Epidermal melanocyte (primary cell): Measurements from ENCODE around the gene PRPF19.
A peak's percentile ranks its signal among the peaks of the same experiment; 100 is the strongest.
"Not testable (repeated sequence)": the region's sequence is repeated elsewhere in the genome, so short reads cannot be mapped to it uniquely, and the experiment has no call there.

ENCODE experiments used
- DNase-seq: peaks from one replicate; pipeline ENCODE4 v3.0.0; 2011; ENCODE audit warnings: low spot score; ENCODE audit not compliant: insufficient read length

PRPF19 gene

GRCh38 chr11:60909680-60910280 lies 3.4 kb upstream of the PRPF19 start:
- DNase-seq, result not testable (repeated sequence)

DNA sequence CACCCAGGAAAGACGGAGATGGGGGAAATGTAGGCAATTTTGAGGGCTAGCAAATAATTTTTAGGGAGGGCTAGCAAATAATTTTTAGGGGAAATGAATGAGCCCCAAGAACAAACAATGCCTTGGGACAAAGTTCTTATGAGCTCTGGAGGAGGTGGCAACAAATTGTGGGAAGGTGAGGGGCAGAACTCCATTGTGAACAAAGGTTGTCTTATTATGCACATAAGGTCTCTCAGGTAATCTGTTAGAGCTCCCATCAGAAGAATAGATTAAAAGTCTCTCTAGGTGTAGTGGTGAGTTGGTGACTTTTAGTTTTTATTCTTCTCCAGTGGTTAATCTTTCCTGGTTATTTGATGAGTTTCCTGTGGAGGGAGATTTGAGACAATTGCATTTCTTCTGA lies 2.4 kb upstream of the PRPF19 start:
- DNase-seq, result no peak

DNA sequence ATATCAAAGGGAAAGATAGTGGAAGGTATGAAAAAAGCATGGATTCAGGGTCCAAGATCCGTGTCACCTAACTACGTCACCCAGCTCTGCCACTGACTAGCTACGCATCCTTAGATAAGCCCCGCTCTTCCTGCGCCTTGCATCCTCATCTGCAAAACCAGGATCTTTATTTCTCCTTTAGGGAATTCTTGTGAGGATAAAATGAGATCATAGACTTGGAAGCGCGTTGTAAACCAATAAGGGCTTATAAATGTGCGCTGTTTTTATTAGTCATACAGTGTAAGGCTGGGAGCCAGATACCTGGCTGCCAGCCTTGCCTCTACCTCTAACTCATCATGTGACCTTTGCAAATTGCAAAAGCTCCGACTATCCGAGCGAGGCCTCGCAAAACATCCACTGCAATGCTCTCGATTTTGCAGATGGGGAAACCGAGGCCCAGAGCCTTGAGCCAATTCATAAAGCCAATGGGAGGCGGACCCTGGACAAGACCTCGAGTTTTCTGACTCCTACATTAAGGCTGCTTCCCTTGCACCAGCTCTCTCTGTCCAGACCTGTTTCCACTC lies 753 bp downstream of the PRPF19 start:
- DNase-seq, result no peak

- no peak for DNase-seq
Measured at GRCh38 chr11:60905047-60905446, 1.3 kb downstream of the PRPF19 start.

DNA sequence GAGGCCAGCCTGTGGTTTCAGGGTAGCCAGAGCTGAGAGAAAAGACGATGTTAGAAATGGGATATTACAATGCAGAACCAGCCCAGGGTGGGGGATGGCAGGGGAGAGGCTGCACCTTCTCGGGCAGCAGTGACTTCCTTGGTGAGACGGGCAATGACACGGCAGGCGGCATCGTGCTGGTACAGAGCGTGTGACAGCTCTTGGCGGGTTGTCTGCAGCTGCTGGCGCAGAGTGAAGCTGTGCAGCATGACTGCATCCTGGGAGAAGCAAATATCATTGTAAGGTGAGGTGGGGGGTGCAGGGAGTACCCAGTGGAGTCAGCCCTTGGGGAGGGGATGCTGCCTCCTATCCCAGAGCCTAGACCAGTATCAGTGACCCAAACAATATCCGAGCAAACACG lies 3.8 kb downstream of the PRPF19 start:
- no peak for DNase-seq

DNA sequence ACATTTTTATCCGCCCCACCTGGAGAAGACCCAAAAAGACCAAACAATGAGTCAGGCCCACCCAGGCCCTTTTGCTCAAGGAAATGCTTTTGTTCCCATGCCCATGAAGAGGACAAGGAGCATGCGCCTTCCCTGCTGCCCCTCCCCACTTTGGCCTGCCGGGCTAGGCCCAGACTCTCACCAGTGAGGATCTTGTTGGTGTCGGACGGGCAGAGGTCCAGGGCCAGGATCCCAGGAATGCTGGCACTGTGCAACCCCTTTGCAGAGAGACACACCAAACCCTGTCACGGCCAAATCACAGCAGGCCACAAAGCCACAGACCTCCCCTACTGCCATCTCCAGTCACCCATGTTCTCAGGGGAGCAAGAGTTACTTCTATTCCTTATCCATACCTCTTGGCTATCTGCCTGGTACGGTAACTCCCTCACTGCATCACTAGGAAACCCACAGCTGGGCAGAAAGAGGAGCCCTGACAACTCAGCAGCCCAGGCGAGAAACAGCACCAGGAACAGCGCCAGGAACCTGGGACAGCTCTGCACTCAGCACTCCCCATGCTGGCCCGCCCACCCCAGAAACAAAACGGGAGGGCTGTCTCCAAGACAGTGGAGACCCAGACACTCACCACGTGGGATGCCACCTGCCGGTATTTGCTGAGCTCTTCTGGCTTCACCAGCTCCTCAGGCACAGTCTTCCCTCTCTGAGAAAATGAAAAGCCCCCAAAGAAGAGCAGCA lies 5.5 kb downstream of the PRPF19 start:
- DNase-seq, result no peak

DNA sequence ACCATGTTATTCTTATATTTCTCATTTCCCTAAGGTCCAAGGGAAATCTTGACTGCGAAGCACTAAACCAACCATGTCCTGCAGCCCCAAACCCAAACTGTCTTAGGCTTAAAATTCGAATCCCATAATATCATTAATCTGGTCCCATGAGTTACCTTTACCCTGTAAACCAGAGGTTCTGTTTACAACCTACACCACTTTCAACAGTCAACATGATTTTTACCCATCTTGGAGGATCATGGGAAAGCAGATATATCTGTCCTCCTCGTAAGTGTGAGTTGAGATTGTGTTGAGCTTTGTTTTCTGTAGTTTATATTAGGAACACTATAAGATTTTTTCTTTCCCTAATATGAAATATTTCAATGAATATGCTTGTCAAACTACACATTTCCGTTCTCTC lies 6.4 kb downstream of the PRPF19 start:
- no peak for DNase-seq

DNA sequence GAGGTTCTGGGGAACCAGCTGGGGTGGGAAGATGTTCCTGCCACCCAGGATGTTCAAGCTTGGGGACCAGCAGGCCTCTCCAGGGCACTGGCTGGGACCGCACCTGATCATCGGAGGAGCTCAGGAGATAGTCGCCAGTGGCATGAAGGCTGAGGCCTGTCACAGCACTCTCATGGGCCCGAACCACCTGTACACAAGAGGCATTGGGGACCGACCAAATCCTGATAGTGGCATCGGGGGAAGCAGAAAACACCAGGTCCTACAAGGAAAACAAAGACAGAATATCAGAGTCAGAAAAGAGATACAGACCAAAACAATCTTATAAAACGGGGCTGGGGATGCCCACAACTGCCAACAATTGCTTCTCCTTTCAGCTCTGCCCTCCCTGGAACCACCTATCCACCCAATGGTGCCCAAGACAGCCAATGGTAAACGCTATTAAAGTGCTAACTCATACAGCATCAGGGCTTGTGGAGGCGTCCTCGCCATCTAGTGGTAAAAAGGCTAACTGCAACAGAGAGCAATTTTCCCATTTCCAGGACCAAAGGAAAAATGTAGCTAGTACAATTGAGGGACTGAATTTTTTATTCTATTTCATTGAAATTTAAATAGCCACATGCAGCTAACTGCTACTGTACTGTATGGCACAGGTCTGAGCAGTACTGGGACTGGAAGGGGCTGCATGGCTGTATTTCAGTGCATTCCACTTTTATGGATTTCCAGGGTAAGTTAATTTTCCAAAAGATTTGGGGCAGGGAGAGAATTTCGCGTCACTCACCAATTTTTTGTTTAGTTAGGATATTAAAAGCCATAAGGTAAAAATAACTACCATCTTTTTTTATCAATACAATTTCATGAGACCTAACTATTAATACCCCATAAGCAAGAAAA lies 7.1 kb downstream of the PRPF19 start:
- DNase-seq, result peak; percentile 64

DNA sequence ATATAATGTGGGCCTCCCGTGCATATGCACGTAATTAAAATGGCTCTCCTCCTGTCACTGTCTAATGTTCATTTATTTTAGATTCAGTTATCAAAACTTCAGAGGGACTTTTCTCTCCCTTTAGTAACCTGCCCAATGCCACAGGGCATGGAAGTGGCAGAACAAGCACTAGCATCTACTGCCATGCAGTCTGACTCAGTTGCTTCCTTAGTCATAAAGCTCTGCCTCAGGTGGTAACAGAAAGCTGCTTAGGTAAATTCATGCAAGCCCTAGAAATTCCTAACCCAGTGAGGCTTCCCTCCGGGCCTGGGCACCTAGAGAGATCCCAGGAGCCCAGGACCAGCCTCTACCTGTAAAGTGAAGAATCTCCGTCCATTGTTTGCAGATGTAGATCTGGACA lies 8.9 kb downstream of the PRPF19 start:
- no peak for DNase-seq

- no peak for DNase-seq
Measured at GRCh38 chr11:60895687-60896086, 10.7 kb downstream of the PRPF19 start.

DNA sequence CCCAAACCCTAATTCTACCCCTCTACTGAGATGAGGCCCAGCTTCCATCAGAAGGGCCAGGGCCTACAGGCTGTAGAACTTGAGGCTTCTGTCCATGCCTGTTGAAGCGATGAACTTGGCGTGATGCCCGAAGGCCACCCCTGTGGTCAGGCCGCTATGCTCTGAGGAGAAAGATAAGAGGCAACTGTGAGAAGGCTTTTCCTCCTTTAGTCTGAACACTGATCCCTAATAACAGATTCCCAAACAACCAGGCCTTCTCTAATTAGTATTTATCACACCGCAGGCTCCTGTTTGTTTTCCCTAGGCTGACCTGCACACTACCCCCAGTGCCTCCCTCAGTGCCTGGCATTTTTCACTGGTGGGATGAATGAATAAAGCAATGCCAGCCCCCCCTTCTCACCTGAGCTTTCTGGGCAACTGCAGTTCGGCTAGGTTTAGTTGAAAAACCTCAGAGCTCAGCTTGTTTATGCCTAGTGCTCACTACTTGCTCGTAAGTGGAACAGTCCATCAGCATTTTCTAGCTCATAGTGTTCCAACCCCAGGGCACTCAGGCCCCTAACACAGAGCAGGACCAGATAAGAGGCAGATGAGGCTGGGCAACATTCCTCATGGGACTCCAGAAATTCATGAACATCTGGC lies 15.2 kb downstream of the PRPF19 start:
- DNase-seq, result no peak

- no peak for DNase-seq
Measured at GRCh38 chr11:60890696-60891095, 15.7 kb downstream of the PRPF19 start.

DNA sequence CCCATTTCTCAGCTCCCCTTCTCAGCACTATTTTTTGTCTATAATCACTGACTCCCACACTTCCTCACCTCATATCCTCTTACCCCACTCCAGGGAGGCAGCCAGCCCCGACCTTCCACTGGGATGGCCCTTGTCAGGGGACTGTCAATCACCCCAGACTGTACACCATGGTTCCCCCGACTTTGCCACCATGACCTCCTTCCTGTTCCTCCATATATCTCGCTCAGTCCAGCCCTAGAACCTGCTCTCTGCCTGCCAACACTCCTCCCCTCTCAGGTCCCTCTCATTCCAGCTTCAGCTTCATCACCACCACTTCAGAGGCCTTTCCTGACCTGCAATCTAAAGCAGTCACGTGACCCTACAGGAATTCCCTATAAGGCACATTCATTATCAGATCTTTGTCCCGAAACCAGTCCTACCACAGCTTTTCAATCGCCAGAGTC lies 16.5 kb downstream of the PRPF19 start:
- DNase-seq, result no peak

DNA sequence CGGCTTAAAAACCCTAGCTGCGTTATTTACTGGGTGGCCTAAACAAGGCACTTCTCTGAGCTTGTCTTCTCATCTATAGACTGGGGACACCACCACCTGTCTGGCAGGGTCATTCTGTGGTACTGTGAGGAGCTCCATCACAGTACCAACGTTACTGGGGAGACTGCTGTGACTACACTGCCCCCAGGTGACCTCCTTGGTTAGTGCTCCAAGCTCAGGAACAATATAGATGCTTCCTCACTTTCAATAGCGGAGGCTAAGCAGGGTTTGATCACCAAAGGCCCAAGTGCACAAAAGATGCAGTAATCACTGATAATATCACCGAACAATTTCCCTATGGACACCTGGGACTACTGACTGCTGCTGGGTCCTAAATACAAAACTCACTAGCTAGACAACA lies 18.8 kb downstream of the PRPF19 start:
- DNase-seq, result no peak

DNA sequence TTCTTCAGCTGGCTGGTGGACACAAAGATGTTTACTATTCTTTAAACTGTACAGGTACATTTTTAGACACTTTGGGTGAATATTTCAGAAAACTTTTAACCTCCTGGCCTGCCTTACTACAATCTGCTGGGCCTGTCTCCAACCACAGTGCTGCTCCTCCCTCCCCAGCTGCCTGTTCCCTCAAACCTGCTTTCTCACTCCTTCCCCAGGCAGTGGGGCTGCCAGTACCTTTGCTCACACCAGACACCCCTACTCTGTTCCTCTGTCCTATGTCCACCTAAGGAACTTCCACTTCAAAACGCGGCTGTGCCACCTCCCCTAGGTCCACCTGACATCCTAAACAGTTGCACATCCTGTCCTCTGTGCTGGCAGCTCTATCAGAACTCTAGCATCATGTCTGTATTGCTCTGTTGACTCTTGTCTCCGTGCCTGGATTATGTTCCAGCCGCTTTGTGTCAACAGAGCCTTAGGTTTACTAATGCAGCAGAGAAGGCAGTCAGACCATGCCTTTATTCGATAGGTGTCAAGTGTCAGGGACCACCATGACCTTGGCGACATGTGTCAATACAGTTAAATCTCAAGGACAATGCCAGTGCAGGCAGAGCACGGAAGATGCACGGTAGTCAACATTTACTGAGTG lies 25.6 kb downstream of the PRPF19 start:
- no peak for DNase-seq

DNA sequence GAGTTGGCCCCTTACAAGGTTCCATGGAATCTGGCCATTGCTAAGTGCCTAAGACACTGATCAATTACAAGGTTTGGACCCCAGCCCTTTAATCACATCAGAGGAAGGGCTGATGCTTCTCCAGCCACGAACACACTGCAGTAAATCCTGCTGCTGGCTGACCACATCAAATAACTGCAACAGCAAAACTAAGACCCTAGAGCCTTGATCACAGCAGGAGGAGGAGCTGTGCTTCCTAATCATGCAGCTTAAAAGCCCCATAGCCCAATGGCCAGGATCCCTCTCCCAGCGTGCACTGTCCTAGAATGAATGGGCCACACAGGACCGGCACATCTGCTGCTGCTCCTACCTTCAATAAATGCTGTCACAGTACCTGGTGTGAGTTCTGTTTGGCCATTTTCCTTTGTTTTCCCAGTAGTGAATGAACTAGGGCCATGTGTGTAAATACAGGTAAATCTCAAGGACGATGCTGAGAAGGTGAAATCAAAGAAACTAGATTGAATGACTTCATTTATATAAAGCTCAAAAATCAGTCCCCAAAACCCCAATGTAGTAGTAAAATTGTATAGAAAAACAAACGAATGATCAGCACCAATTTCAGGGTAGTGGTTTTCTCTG lies 26.3 kb downstream of the PRPF19 start:
- DNase-seq, result no peak

- DNase-seq, result no peak
Measured at GRCh38 chr11:60879104-60879503, 27.3 kb downstream of the PRPF19 start.

- DNase-seq, result no peak
Measured at GRCh38 chr11:60878245-60879101, 27.9 kb downstream of the PRPF19 start.

- no peak for DNase-seq
Measured at GRCh38 chr11:60876168-60876485, 30.3 kb downstream of the PRPF19 start.
